Lung (tissue), 12 donors: Measurements from ENCODE around the gene PTDSS2. TPM values are rescaled to one million over a fixed set of nuclear protein-coding genes. Genes with fewer than 3 reads are reported as not detected.

Experiments
- ATAC-seq: fragments of 200-7000 bp; cut with Tn5 transposase; one replicate; pipeline ENCODE4 v1.9.1; 2020; ENCODE audit warnings: moderate number of reproducible peaks; ENCODE audit not compliant: insufficient read depth, low FRiP score
- DNase-seq, 3 donors: peaks; one replicate each; pipeline ENCODE4 v3.0.0-alpha.2; 2013 to 2017
- H3K27ac ChIP-seq, 2 donors: one replicate each; pipeline ENCODE4 v1.5.1; 2013; ENCODE audit warnings: mild to moderate bottlenecking in 2 of 2, moderate library complexity in 2 of 2, control low read depth in 1 of 2, inconsistent platforms in 1 of 2, low read depth in 1 of 2, low read length in 1 of 2
- H3K27me3 ChIP-seq, 3 donors: one replicate each; pipeline ENCODE4 v1.5.1; 2013; ENCODE audit warnings: low read length in 2 of 3; ENCODE audit not compliant: control insufficient read depth in 3 of 3, insufficient read depth in 3 of 3
- H3K36me3 ChIP-seq, 4 donors: one replicate each; pipeline ENCODE4 v1.5.1; 2013; ENCODE audit warnings: low read length in 4 of 4, mild to moderate bottlenecking in 1 of 4, moderate library complexity in 1 of 4; ENCODE audit not compliant: control insufficient read depth in 4 of 4, insufficient read depth in 4 of 4
- H3K4me1 ChIP-seq, 5 donors: one replicate each; pipeline ENCODE4 v1.5.1; 2013; ENCODE audit warnings: low read length in 5 of 5, mild to moderate bottlenecking in 2 of 5, moderate library complexity in 1 of 5; ENCODE audit not compliant: control insufficient read depth in 5 of 5, insufficient read depth in 5 of 5
- H3K4me3 ChIP-seq: one replicate; pipeline ENCODE4 v1.5.1; 2013; ENCODE audit warnings: mild to moderate bottlenecking, control low read depth, moderate library complexity
- H3K9ac ChIP-seq, 2 donors: one replicate each; pipeline ENCODE4 v1.5.1; 2013; ENCODE audit warnings: low read length in 2 of 2, control low read depth in 1 of 2; ENCODE audit not compliant: insufficient read depth in 1 of 2
- H3K9me3 ChIP-seq, 4 donors: one replicate each; pipeline ENCODE4 v1.5.1; 2013; ENCODE audit warnings: low read length in 3 of 4, mild to moderate bottlenecking in 1 of 4, moderate library complexity in 1 of 4; ENCODE audit not compliant: control insufficient read depth in 4 of 4, insufficient read depth in 3 of 4
- CTCF ChIP-seq: IDR thresholded peaks from 2 replicates; pipeline ENCODE4 v1.5.1; 2012; ENCODE audit warnings: mild to moderate bottlenecking; ENCODE audit errors: control extremely low read depth, extremely low read depth
- WGBS, 2 donors: extraction: QIAGEN DNeasy Blood & Tissue Kit; methylation state at CpG; one replicate each; pipeline ENCODE4 v1.1.7; 2013; 5-methylcytosine and 5-hydroxymethylcytosine counted together
- polyA plus RNA-seq, 2 donors: library from polyadenylated mRNA; stranded (reverse); fragments of 200-250 nt; gene quantifications; one replicate each; pipeline ENCODE4 v1.2.1, GENCODE V29; 2013
- total RNA-seq, 2 donors: library from RNA; depleted of rRNA in 1 of 2; stranded (reverse); fragments of >200 nt in 1 of 2; gene quantifications; one replicate each; pipeline ENCODE4 v1.2.1, GENCODE V29; 2014 to 2021
- donor health status: control.
- donor health status: control.
- donor health status: Bipolar disorder and iron deficiency.
- donor health status: healthy.
- donor health status: DM: yes; HTN: yes; CAD: no.

PTDSS2 gene
- total and polyA plus RNA-seq, 4 donors: 20.4 to 36.5 (median 28.1) TPM

- DNase-seq (no peak), ATAC-seq (no peak)
- Histone ChIP-seq H3K9ac (no peak overlapping the region), H3K27ac (peak overlapping the region in 1 of 2 donors; percentile 34), H3K4me3 (no peak overlapping the region), H3K4me1 (peaks cover 0 to 2% (median 0%) of the 10 kb centered on the region in 5 donors), H3K36me3 (peaks cover 0 to 14% (median 4%) of the 10 kb centered on the region in 4 donors), H3K9me3 (no peaks in the 10 kb centered on the region), H3K27me3 (no peaks in the 10 kb centered on the region)
- WGBS, 2 donors: 90 to 93% methylated on average over 9 of the region's 9 CpGs
- no peak for TF ChIP-seq CTCF
These were observed 11.5 kb downstream of the PTDSS2 start for GRCh38 chr11:461626-462025.

GRCh38 chr11:462107-462890 lies 12.2 kb downstream of the PTDSS2 start:
- Histone ChIP-seq H3K27me3 (no peaks in the 10 kb centered on the region), H3K36me3 (peaks cover 0 to 12% (median 4%) of the 10 kb centered on the region in 4 donors), H3K4me1 (peaks cover 0 to 2% (median 0%) of the 10 kb centered on the region in 5 donors), H3K9me3 (no peaks in the 10 kb centered on the region), H3K27ac (no peak overlapping the region), H3K9ac (no peak overlapping the region), H3K4me3 (no peak overlapping the region)
- no peak for DNase-seq
- TF ChIP-seq CTCF: no peak
- no peak for ATAC-seq
- WGBS, 2 donors: 93 to 99% methylated on average over 14 to 16 of the region's 16 CpGs

GRCh38 chr11:464316-464715 lies 14.2 kb downstream of the PTDSS2 start:
- WGBS, 2 donors: 94 to 96% methylated on average over 23 to 24 of the region's 24 CpGs
- DNase-seq (no peak), ATAC-seq (no peak)
- H3K27ac ChIP-seq: no peak overlapping the region
- no peaks in the 10 kb centered on the region for H3K9me3 ChIP-seq
- no peak overlapping the region for H3K4me3 ChIP-seq
- TF ChIP-seq CTCF: no peak
- H3K27me3 ChIP-seq: no peaks in the 10 kb centered on the region
- H3K36me3 ChIP-seq: peaks cover 0 to 12% (median 3%) of the 10 kb centered on the region in 4 donors
- no peak overlapping the region for H3K9ac ChIP-seq
- peaks cover 0 to 6% (median 4%) of the 10 kb centered on the region in 5 donors for H3K4me1 ChIP-seq
